Vagina (tissue), 2 donors: ENCODE results near the gene COLEC12.

Experiments used
- POLR2A ChIP-seq, 2 donors: fragments of 450-650 bp; IDR thresholded peaks; one replicate each; pipeline ENCODE4 v1.6.1; 2017; ENCODE audit warnings: antibody characterized with exemption in 2 of 2, mild to moderate bottlenecking in 2 of 2, moderate library complexity in 2 of 2
- TF ChIP-seq, protein P1 (sequence below), 3 experiments: fragments of 450-650 bp in 2 of 3; fragments of 200-600 bp in 1 of 3; sonication (generic) in 1 of 3; IDR thresholded peaks; one replicate each; pipeline ENCODE4 v1.5.1; 2017 to 2019; ENCODE audit warnings: antibody characterized with exemption in 3 of 3, mild to moderate bottlenecking in 2 of 3, moderate library complexity in 2 of 3

DNA sequence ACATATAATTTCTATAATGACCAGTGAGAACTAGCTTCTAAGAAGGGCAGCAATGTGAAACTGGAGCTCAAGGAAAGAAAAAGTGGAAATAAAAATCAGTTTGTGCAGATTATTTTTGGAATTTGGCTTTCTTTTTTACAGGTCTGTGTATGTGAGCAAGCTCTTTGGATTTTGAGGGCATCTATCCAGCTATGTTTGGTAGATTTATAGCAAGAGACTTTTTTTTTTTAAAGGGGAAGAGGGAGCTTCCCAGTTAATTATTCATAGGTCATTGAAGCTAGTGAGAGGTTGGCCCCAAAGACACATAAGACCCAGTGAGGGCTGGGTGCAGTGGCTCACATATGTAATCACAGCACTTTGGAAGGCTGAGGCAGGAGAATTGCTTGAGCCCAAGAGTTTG is 24.0 kb upstream of the COLEC12 start:
- TF ChIP-seq, protein P1, sequence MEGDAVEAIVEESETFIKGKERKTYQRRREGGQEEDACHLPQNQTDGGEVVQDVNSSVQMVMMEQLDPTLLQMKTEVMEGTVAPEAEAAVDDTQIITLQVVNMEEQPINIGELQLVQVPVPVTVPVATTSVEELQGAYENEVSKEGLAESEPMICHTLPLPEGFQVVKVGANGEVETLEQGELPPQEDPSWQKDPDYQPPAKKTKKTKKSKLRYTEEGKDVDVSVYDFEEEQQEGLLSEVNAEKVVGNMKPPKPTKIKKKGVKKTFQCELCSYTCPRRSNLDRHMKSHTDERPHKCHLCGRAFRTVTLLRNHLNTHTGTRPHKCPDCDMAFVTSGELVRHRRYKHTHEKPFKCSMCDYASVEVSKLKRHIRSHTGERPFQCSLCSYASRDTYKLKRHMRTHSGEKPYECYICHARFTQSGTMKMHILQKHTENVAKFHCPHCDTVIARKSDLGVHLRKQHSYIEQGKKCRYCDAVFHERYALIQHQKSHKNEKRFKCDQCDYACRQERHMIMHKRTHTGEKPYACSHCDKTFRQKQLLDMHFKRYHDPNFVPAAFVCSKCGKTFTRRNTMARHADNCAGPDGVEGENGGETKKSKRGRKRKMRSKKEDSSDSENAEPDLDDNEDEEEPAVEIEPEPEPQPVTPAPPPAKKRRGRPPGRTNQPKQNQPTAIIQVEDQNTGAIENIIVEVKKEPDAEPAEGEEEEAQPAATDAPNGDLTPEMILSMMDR (IDR thresholded peaks at IDR 0.05): no peak
- no peak for TF ChIP-seq POLR2A (IDR thresholded peaks at IDR 0.05)
